IMR-90 (cell line): Measurements from ENCODE around the gene SAMD11. TPM values are rescaled to one million over a fixed set of nuclear protein-coding genes. Genes with fewer than 3 reads are reported as not detected.
A peak's percentile ranks its signal among the peaks of the same experiment; 100 is the strongest.

Experiments
- ATAC-seq: fragments of 200-7000 bp; cut with Tn5 transposase; 2 replicates; pipeline ENCODE4 v1.9.1; 2020; ENCODE audit warnings: low read depth, mild to moderate bottlenecking, moderate library complexity
- BruUV-seq: library from RNA; stranded (reverse); fragments of 400-500 nt; replicated peaks from 2 replicates; lab custom pipeline; 2021; lab: Mats Ljungman, UMichigan
- CTCF ChIA-PET: fragments of 300-600 bp; formaldehyde crosslinking; extraction: SDS; loops from one replicate; lab custom pipeline; 2021; ENCODE audit warnings: antibody characterized with exemption; lab: Yijun Ruan, JAX
- POLR2A ChIA-PET: fragments of 300-600 bp; sonication (Branson Sonifier 250); formaldehyde crosslinking; loops from one replicate; lab custom pipeline; 2022; ENCODE audit warnings: antibody characterized with exemption; ENCODE audit not compliant: unreplicated experiment; lab: Charles Lee
- DNase-seq: peaks from one replicate; pipeline ENCODE4 v3.0.0; 2013
- H2AFZ ChIP-seq: replicated peaks from 2 replicates; pipeline ENCODE3; 2013; ENCODE audit warnings: low read length, mild to moderate bottlenecking; ENCODE audit not compliant: poor library complexity
- H2AK5ac ChIP-seq: 2 replicates; pipeline ENCODE4 v1.6.1; 2013; ENCODE audit warnings: low read depth, low read length, inconsistent platforms
- H2AK9ac ChIP-seq: replicated peaks from 2 replicates; pipeline ENCODE3; 2013; ENCODE audit warnings: mild to moderate bottlenecking, low read depth, low read length, moderate library complexity; ENCODE audit not compliant: poor library complexity
- H2BK120ac ChIP-seq: 2 replicates; pipeline ENCODE4 v1.6.1; 2013; ENCODE audit warnings: low read depth, low read length, inconsistent platforms
- H2BK15ac ChIP-seq: 3 replicates; pipeline ENCODE4 v1.6.1; 2013; ENCODE audit warnings: low read depth, low read length, inconsistent platforms
- H2BK20ac ChIP-seq: 2 replicates; pipeline ENCODE4 v1.6.1; 2013; ENCODE audit warnings: low read depth, mild to moderate bottlenecking, inconsistent platforms, low read length, moderate library complexity
- H2BK5ac ChIP-seq: 2 replicates; pipeline ENCODE4 v1.6.1; 2013; ENCODE audit warnings: mild to moderate bottlenecking, low read depth, low read length, inconsistent platforms; ENCODE audit not compliant: poor library complexity, severe bottlenecking
- H3K14ac ChIP-seq: replicated peaks from 2 replicates; pipeline ENCODE4 v1.6.1; 2013; ENCODE audit warnings: low read depth, low read length, inconsistent platforms
- H3K18ac ChIP-seq: 2 replicates; pipeline ENCODE4 v1.6.1; 2013; ENCODE audit warnings: low read depth, low read length, control low read depth
- H3K23ac ChIP-seq: 2 replicates; pipeline ENCODE4 v1.6.1; 2013; ENCODE audit warnings: low read depth, low read length, inconsistent platforms
- H3K27ac ChIP-seq: 2 replicates; pipeline ENCODE4 v1.5.1; 2013; ENCODE audit warnings: mild to moderate bottlenecking, control low read depth, low read length; ENCODE audit not compliant: insufficient read depth
- H3K27me3 ChIP-seq: 2 replicates; pipeline ENCODE4 v1.6.1; 2013; ENCODE audit warnings: low read length; ENCODE audit not compliant: control insufficient read depth, insufficient read depth
- H3K36me3 ChIP-seq: 2 replicates; pipeline ENCODE4 v1.6.1; 2013; ENCODE audit warnings: low read length, mixed read lengths; ENCODE audit not compliant: control insufficient read depth, insufficient read depth
- H3K4ac ChIP-seq: 2 replicates; pipeline ENCODE4 v1.6.1; 2013; ENCODE audit warnings: low read depth, low read length, inconsistent platforms
- H3K4me1 ChIP-seq: 2 replicates; pipeline ENCODE4 v1.6.1; 2013; ENCODE audit warnings: low read length, mixed read lengths; ENCODE audit not compliant: control insufficient read depth, insufficient read depth
- H3K4me2 ChIP-seq: 2 replicates; pipeline ENCODE4 v1.6.1; 2013; ENCODE audit warnings: low read depth, mild to moderate bottlenecking, control low read depth, low read length, moderate library complexity
- H3K4me3 ChIP-seq: 2 replicates; pipeline ENCODE4 v1.5.1; 2013; ENCODE audit warnings: low read depth, mild to moderate bottlenecking, control low read depth, low read length, moderate library complexity; ENCODE audit not compliant: insufficient read depth
- H3K56ac ChIP-seq: 2 replicates; pipeline ENCODE4 v1.6.1; 2013; ENCODE audit warnings: low read length, inconsistent platforms; ENCODE audit not compliant: insufficient read depth; ENCODE audit errors: extremely low read depth
- H3K79me1 ChIP-seq, 2 experiments: 2 replicates each; pipeline ENCODE4 v1.6.1; 2013; ENCODE audit warnings: low read length in 2 of 2, inconsistent platforms in 1 of 2, low read depth in 1 of 2
- H3K9ac ChIP-seq: 2 replicates; pipeline ENCODE4 v1.6.1; 2013; ENCODE audit warnings: low read depth, low read length, control low read depth
- H3K9me1 ChIP-seq: 2 replicates; pipeline ENCODE4 v1.6.1; 2013; ENCODE audit warnings: low read length, inconsistent platforms; ENCODE audit not compliant: insufficient read depth
- H3K9me3 ChIP-seq: 2 replicates; pipeline ENCODE4 v1.6.1; 2013; ENCODE audit warnings: low read length; ENCODE audit not compliant: control insufficient read depth, insufficient read depth
- H4K20me1 ChIP-seq: 2 replicates; pipeline ENCODE4 v1.6.1; 2013; ENCODE audit warnings: low read length, inconsistent platforms; ENCODE audit not compliant: insufficient read depth
- H4K5ac ChIP-seq: 2 replicates; pipeline ENCODE4 v1.6.1; 2013; ENCODE audit warnings: mild to moderate bottlenecking, low read depth, low read length, control low read depth
- H4K8ac ChIP-seq, 2 experiments: 2 replicates each; pipeline ENCODE4 v1.6.1; 2013; ENCODE audit warnings: low read depth in 2 of 2, low read length in 2 of 2, control low read depth in 1 of 2, inconsistent platforms in 1 of 2
- H4K91ac ChIP-seq: 2 replicates; pipeline ENCODE4 v1.6.1; 2013; ENCODE audit warnings: low read depth, low read length, inconsistent platforms; ENCODE audit not compliant: insufficient read depth
- BHLHE40 ChIP-seq: fragments of 150-350 bp; IDR thresholded peaks from 2 replicates; pipeline ENCODE4 v1.6.1; 2016; ENCODE audit warnings: mild to moderate bottlenecking, low read depth, low read length
- CEBPB ChIP-seq: IDR thresholded peaks from 2 replicates; pipeline ENCODE4 v1.6.1; 2012; ENCODE audit warnings: low read depth, low read length, improper control_type of control experiment
- CHD1 ChIP-seq: IDR thresholded peaks from 2 replicates; pipeline ENCODE4 v1.6.1; 2012; ENCODE audit warnings: low read depth, low read length, improper control_type of control experiment
- ELK1 ChIP-seq: fragments of 150-350 bp; IDR thresholded peaks from 2 replicates; pipeline ENCODE4 v1.6.1; 2016; ENCODE audit warnings: low read depth, mild to moderate bottlenecking, low read length, moderate library complexity, borderline replicate concordance
- FOS ChIP-seq: fragments of 150-350 bp; IDR thresholded peaks from 2 replicates; pipeline ENCODE4 v1.6.1; 2016; ENCODE audit warnings: low read depth, low read length
- MAFK ChIP-seq: IDR thresholded peaks from 2 replicates; pipeline ENCODE4 v1.6.1; 2012; ENCODE audit warnings: low read depth, low read length, improper control_type of control experiment
- MAZ ChIP-seq: IDR thresholded peaks from 2 replicates; pipeline ENCODE4 v1.6.1; 2012; ENCODE audit warnings: low read depth, mild to moderate bottlenecking, low read length, improper control_type of control experiment, moderate library complexity, borderline replicate concordance
- MXI1 ChIP-seq: IDR thresholded peaks from 2 replicates; pipeline ENCODE4 v1.6.1; 2012; ENCODE audit warnings: low read depth, mild to moderate bottlenecking, low read length, moderate library complexity, borderline replicate concordance
- NFE2L2 ChIP-seq: fragments of 150-350 bp; IDR thresholded peaks from 2 replicates; pipeline ENCODE4 v1.6.1; 2016; ENCODE audit warnings: low read depth, mild to moderate bottlenecking, low read length
- POLR2A ChIP-seq: IDR thresholded peaks from 2 replicates; pipeline ENCODE4 v1.6.1; 2012; ENCODE audit warnings: mild to moderate bottlenecking, low read depth, low read length
- RAD21 ChIP-seq: IDR thresholded peaks from 2 replicates; pipeline ENCODE4 v1.6.1; 2012; ENCODE audit warnings: low read length, improper control_type of control experiment
- RCOR1 ChIP-seq: IDR thresholded peaks from 2 replicates; pipeline ENCODE4 v1.6.1; 2012; ENCODE audit warnings: mild to moderate bottlenecking, low read length, improper control_type of control experiment; ENCODE audit not compliant: insufficient replicate concordance
- RFX5 ChIP-seq: IDR thresholded peaks from 2 replicates; pipeline ENCODE4 v1.8.0; 2012; ENCODE audit warnings: low read depth, mild to moderate bottlenecking, low read length, moderate library complexity
- SMC3 ChIP-seq: fragments of 150-350 bp; IDR thresholded peaks from 2 replicates; pipeline ENCODE4 v1.6.1; 2016; ENCODE audit warnings: low read depth, mild to moderate bottlenecking, antibody characterized with exemption, low read length, moderate library complexity
- WGBS, 2 experiments: methylation state at CpG; one replicate each; pipeline versions ENCODE4 v1.1.5 to v1.1.7; 2013; ENCODE audit warnings: missing lambda C conversion rate in 2 of 2; ENCODE audit not compliant: insufficient read length in 1 of 2; ENCODE audit errors: extremely low coverage in 2 of 2; 5-methylcytosine and 5-hydroxymethylcytosine counted together
- dilution Hi-C: fragments of 300-500 bp; cut with HindIII; formaldehyde crosslinking; loops from one replicate; pipeline ENCODE4 v1.14.3; 2018; ENCODE audit warnings: low sequenced_read_pairs; ENCODE audit not compliant: unreplicated experiment
- in situ Hi-C: fragments of 300-500 bp; cut with MboI; formaldehyde crosslinking; loops from 3 replicates; pipeline ENCODE4 v1.14.3; 2019; ENCODE audit warnings: low sequenced_read_pairs, inconsistent platforms, mixed read lengths
- intact Hi-C: fragments of 100-400 bp; cut with micrococcal nuclease; formaldehyde crosslinking; loops from 2 replicates; pipeline ENCODE4 v1.10.0; 2022
- polyA plus RNA-seq, 3 experiments: library from polyadenylated mRNA; depleted of rRNA; stranded (reverse); fragments of >200 nt; gene quantifications; 2 replicates each; pipeline ENCODE4 v1.2.3, GENCODE V29; 2012; ENCODE audit warnings: low replicate concordance in 1 of 3
- total RNA-seq: library from RNA; depleted of rRNA; stranded (reverse); fragments of >200 nt; gene quantifications from 2 replicates; pipeline ENCODE4 v1.2.3, GENCODE V29; 2012
- TF ChIP-seq, protein P1 (sequence below): fragments of 150-350 bp; IDR thresholded peaks from 2 replicates; pipeline ENCODE4 v1.6.1; 2017; ENCODE audit warnings: mild to moderate bottlenecking, antibody characterized with exemption, low read length, low read depth

SAMD11 gene
- total and polyA plus RNA-seq, 2 of the 4 experiments (the other 2 are of a cell fraction), result 5.9 to 22.9 TPM

GRCh38 chr1:963301-963651, 39.6 kb downstream of the SAMD11 start:
- intact Hi-C loops (no loop called here), in situ Hi-C loops (no loop called here), dilution Hi-C loops (no loop called here)
- H3K56ac ChIP-seq, result no peak overlapping the region
- H3K9ac ChIP-seq, result no peak overlapping the region
- H2AK5ac ChIP-seq, result no peak overlapping the region
- TF ChIP-seq MAFK (no peak), MAZ (no peak), POLR2A (no peak), RFX5 (no peak), BHLHE40 (no peak), MXI1 (no peak), CEBPB (no peak), CHD1 (no peak), RAD21 (no peak), NFE2L2 (no peak), ELK1 (no peak), SMC3 (no peak), FOS (no peak), RCOR1 (no peak)
- TF ChIP-seq, protein P1, sequence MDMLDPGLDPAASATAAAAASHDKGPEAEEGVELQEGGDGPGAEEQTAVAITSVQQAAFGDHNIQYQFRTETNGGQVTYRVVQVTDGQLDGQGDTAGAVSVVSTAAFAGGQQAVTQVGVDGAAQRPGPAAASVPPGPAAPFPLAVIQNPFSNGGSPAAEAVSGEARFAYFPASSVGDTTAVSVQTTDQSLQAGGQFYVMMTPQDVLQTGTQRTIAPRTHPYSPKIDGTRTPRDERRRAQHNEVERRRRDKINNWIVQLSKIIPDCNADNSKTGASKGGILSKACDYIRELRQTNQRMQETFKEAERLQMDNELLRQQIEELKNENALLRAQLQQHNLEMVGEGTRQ, result no peak
- WGBS, 2 experiments, result 90% methylated on average over 7 of the region's 16 CpGs; no CpG with 5 or more reads in 1 of the 2 experiments
- H3K4me1 ChIP-seq, result peaks cover 14% of the 10 kb centered on the region
- H3K27me3 ChIP-seq, result no peaks in the 10 kb centered on the region; the same call in 1 of the 2 replicates
- H2BK15ac ChIP-seq, result no peak overlapping the region
- no peak overlapping the region for H2BK5ac ChIP-seq
- ATAC-seq (no peak), DNase-seq (no peak)
- H3K79me1 ChIP-seq, result peaks cover 7 to 30% of the 10 kb centered on the region in 2 experiments; a peak in 3 of 4 replicates
- H3K9me3 ChIP-seq, result no peaks in the 10 kb centered on the region
- no peak overlapping the region for H3K4ac ChIP-seq
- H4K20me1 ChIP-seq, result peaks cover 7% of the 10 kb centered on the region
- no peak overlapping the region for H4K5ac ChIP-seq
- H2BK120ac ChIP-seq, result no peak overlapping the region
- H3K23ac ChIP-seq, result no peak overlapping the region
- H4K91ac ChIP-seq, result no peak overlapping the region
- no peak overlapping the region for H4K8ac ChIP-seq
- H2BK20ac ChIP-seq, result no peak overlapping the region
- no peak overlapping the region for H3K18ac ChIP-seq
- peaks cover 20% of the 10 kb centered on the region for H3K36me3 ChIP-seq
- H3K14ac ChIP-seq, result no peak overlapping the region
- H3K4me3 ChIP-seq, result no peak overlapping the region
- no peak overlapping the region for H2AFZ ChIP-seq
- POLR2A ChIA-PET, result no interaction called here
- no peak overlapping the region for H3K27ac ChIP-seq
- CTCF ChIA-PET, result no interaction called here
- H2AK9ac ChIP-seq, result peak overlapping the region; percentile 42
- H3K9me1 ChIP-seq, result peaks cover 3% of the 10 kb centered on the region; the same call in 1 of the 2 replicates
- no TSS peak for BruUV-seq
- no peak overlapping the region for H3K4me2 ChIP-seq
